Osteoblast (primary cell): Measurements from ENCODE around the gene FADS2. TPM values are rescaled to one million over a fixed set of nuclear protein-coding genes. Genes with fewer than 3 reads are reported as not detected.

Source experiments
- DNase-seq: peaks from one replicate; pipeline ENCODE4 v3.0.0; 2011; ENCODE audit warnings: low spot score, mixed read lengths; ENCODE audit not compliant: insufficient read length; ENCODE audit errors: missing footprints
- H2AFZ ChIP-seq: 2 replicates; pipeline ENCODE4 v1.6.0; 2011; ENCODE audit warnings: mild to moderate bottlenecking, low read length
- H3K27ac ChIP-seq: 2 replicates; pipeline ENCODE4 v1.5.1; 2011; ENCODE audit warnings: mild to moderate bottlenecking, low read depth, low read length, moderate library complexity
- H3K27me3 ChIP-seq: 2 replicates; pipeline ENCODE4 v1.6.0; 2012; ENCODE audit warnings: mild to moderate bottlenecking, control low read depth, inconsistent platforms, low read length, moderate library complexity; ENCODE audit not compliant: insufficient read depth
- H3K36me3 ChIP-seq: 2 replicates; pipeline ENCODE4 v1.5.1; 2011; ENCODE audit warnings: mild to moderate bottlenecking, low read length, control low read depth, moderate library complexity; ENCODE audit not compliant: insufficient read depth
- H3K4me1 ChIP-seq: 2 replicates; pipeline ENCODE4 v1.5.1; 2011; ENCODE audit warnings: mild to moderate bottlenecking, low read length, control low read depth, moderate library complexity; ENCODE audit not compliant: insufficient read depth
- H3K4me2 ChIP-seq: 2 replicates; pipeline ENCODE4 v1.6.0; 2011; ENCODE audit warnings: mild to moderate bottlenecking, low read length; ENCODE audit not compliant: insufficient read depth
- H3K4me3 ChIP-seq: fragments of 200-600 bp; sonication (generic); 3 replicates; pipeline ENCODE4 v1.5.1; 2012; ENCODE audit warnings: mild to moderate bottlenecking, low read length, inconsistent platforms; ENCODE audit not compliant: insufficient read depth
- H3K79me2 ChIP-seq: 2 replicates; pipeline ENCODE4 v1.6.0; 2012; ENCODE audit warnings: mild to moderate bottlenecking, low read length, control low read depth, inconsistent platforms; ENCODE audit not compliant: insufficient read depth
- H3K9me3 ChIP-seq: 2 replicates; pipeline ENCODE4 v1.5.1; 2011; ENCODE audit warnings: low read depth, low read length, control low read depth
- H4K20me1 ChIP-seq: 2 replicates; pipeline ENCODE4 v1.6.0; 2012; ENCODE audit warnings: mild to moderate bottlenecking, low read length, control low read depth; ENCODE audit not compliant: insufficient read depth
- CTCF ChIP-seq: IDR thresholded peaks from 2 replicates; pipeline ENCODE4 v1.5.1; 2011; ENCODE audit warnings: mild to moderate bottlenecking, low read depth, low read length, moderate library complexity; ENCODE audit errors: extremely low read depth
- total RNA-seq: library from RNA; depleted of rRNA; stranded (reverse); fragments of >200 nt; gene quantifications from 2 replicates; pipeline ENCODE4 v1.2.3, GENCODE V29; 2012

FADS2 gene
- total RNA-seq, 1 donor = 275 TPM

- no peak overlapping the region for H2AFZ ChIP-seq
- no peak overlapping the region for H3K4me2 ChIP-seq
Measured at GRCh38 chr11:61833926-61834277, 5.8 kb downstream of the FADS2 start.

GRCh38 chr11:61834278-61835048 lies 6.4 kb downstream of the FADS2 start:
- Histone ChIP-seq H4K20me1 (peaks cover 20% of the 10 kb centered on the region), H3K36me3 (peaks cover 4% of the 10 kb centered on the region), H3K4me2 (no peak overlapping the region), H3K4me3 (no peak overlapping the region), H2AFZ (peak overlapping the region; percentile 84), H3K79me2 (peaks cover 30% of the 10 kb centered on the region), H3K9me3 (no peaks in the 10 kb centered on the region), H3K4me1 (peaks cover 16% of the 10 kb centered on the region), H3K27me3 (no peaks in the 10 kb centered on the region), H3K27ac (peak overlapping the region; percentile 22)
- no peak for TF ChIP-seq CTCF
- DNase-seq = peak; percentile 89

More at GRCh38 chr11:61833926-61834277, 5.8 kb downstream of the FADS2 start:
- H3K27me3 ChIP-seq = no peaks in the 10 kb centered on the region
- peaks cover 20% of the 10 kb centered on the region for H4K20me1 ChIP-seq
- no peaks in the 10 kb centered on the region for H3K9me3 ChIP-seq
- peaks cover 19% of the 10 kb centered on the region for H3K4me1 ChIP-seq
- no peak overlapping the region for H3K27ac ChIP-seq
- H3K4me3 ChIP-seq = no peak overlapping the region
- H3K79me2 ChIP-seq = peaks cover 36% of the 10 kb centered on the region
- no peak for DNase-seq
- peaks cover 3% of the 10 kb centered on the region for H3K36me3 ChIP-seq
- TF ChIP-seq CTCF = no peak

GRCh38 chr11:61836193-61836592 lies 8.1 kb downstream of the FADS2 start:
- no peak for DNase-seq
- H3K36me3 ChIP-seq = peaks cover 17% of the 10 kb centered on the region
- no peaks in the 10 kb centered on the region for H3K27me3 ChIP-seq
- peaks cover 13% of the 10 kb centered on the region for H4K20me1 ChIP-seq
- H3K9me3 ChIP-seq = no peaks in the 10 kb centered on the region
- no peak overlapping the region for H3K4me3 ChIP-seq
- no peak overlapping the region for H2AFZ ChIP-seq
- H3K4me1 ChIP-seq = peaks cover 4% of the 10 kb centered on the region
- no peak for TF ChIP-seq CTCF
- peaks cover 22% of the 10 kb centered on the region for H3K79me2 ChIP-seq
- no peak overlapping the region for H3K4me2 ChIP-seq
- no peak overlapping the region for H3K27ac ChIP-seq

- no peak for TF ChIP-seq CTCF
- H2AFZ ChIP-seq = no peak overlapping the region
- H4K20me1 ChIP-seq = peaks cover 6% of the 10 kb centered on the region
- DNase-seq = no peak
- peaks cover 22% of the 10 kb centered on the region for H3K36me3 ChIP-seq
- H3K4me2 ChIP-seq = no peak overlapping the region
- H3K27me3 ChIP-seq = no peaks in the 10 kb centered on the region
- no peaks in the 10 kb centered on the region for H3K9me3 ChIP-seq
- no peak overlapping the region for H3K27ac ChIP-seq
- H3K79me2 ChIP-seq = peaks cover 13% of the 10 kb centered on the region
- peaks cover 4% of the 10 kb centered on the region for H3K4me1 ChIP-seq
- no peak overlapping the region for H3K4me3 ChIP-seq
Measured at GRCh38 chr11:61837411-61838005, 9.4 kb downstream of the FADS2 start.
